PC-3 (cell line): Measurements from ENCODE around the gene CCR6.
"Not testable (repeated sequence)": the region's sequence is repeated elsewhere in the genome, so short reads cannot be mapped to it uniquely, and the experiment has no call there.

Source experiments
- EZH2 ChIP-seq: fragments of 300-600 bp; sonication (generic); IDR thresholded peaks from one replicate; pipeline ENCODE4 v1.6.1; 2017; ENCODE audit warnings: antibody characterized with exemption, mild to moderate bottlenecking, low read length; ENCODE audit not compliant: unreplicated experiment
- EZH2phosphoT487 ChIP-seq: fragments of 300-600 bp; sonication (generic); IDR thresholded peaks from 2 replicates; pipeline ENCODE4 v1.6.1; 2018; ENCODE audit warnings: mild to moderate bottlenecking, antibody characterized with exemption, low read length, borderline replicate concordance
- TF ChIP-seq, protein P1 (sequence below): fragments of 300-600 bp; sonication (generic); conservative IDR thresholded peaks from 2 replicates; pipeline ENCODE4 v1.5.1; 2017; ENCODE audit warnings: antibody characterized with exemption, low read depth, mild to moderate bottlenecking, low read length

DNA sequence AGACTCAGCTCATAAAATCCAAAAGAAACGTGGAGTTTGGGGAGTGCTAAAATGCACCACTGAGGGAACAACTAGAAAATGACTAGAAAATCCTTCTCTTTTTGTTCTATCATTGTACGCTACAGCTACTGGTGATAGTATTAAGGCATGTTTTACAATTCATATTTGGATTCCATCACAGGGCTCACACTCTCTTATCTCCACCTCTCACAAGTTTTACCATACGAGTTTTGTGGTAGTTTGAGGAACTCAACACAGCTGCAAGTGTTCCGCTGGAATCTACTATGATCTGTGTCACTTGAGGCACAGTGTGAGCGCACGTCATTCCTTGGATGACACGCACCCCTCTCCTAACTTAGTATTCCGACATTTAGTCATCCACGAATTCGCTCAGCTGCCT is 44.8 kb downstream of the CCR6 start:
- TF ChIP-seq, protein P1, sequence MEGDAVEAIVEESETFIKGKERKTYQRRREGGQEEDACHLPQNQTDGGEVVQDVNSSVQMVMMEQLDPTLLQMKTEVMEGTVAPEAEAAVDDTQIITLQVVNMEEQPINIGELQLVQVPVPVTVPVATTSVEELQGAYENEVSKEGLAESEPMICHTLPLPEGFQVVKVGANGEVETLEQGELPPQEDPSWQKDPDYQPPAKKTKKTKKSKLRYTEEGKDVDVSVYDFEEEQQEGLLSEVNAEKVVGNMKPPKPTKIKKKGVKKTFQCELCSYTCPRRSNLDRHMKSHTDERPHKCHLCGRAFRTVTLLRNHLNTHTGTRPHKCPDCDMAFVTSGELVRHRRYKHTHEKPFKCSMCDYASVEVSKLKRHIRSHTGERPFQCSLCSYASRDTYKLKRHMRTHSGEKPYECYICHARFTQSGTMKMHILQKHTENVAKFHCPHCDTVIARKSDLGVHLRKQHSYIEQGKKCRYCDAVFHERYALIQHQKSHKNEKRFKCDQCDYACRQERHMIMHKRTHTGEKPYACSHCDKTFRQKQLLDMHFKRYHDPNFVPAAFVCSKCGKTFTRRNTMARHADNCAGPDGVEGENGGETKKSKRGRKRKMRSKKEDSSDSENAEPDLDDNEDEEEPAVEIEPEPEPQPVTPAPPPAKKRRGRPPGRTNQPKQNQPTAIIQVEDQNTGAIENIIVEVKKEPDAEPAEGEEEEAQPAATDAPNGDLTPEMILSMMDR = not testable (repeated sequence)
- not testable (repeated sequence) for TF ChIP-seq EZH2, EZH2phosphoT487
